HFFc6 (cell line): ENCODE measurements around the gene FAM120A. TPM values are rescaled to one million over a fixed set of nuclear protein-coding genes. Genes with fewer than 3 reads are reported as not detected.

ENCODE experiments used
- DNase-seq: peaks from one replicate; pipeline ENCODE4 v3.0.0-alpha.2; 2018
- H3K27ac Mint-ChIP-seq: 2 replicates; pipeline ENCODE4 v1.8.0; 2020; ENCODE audit warnings: mild to moderate bottlenecking, mixed read lengths
- H3K27me3 Mint-ChIP-seq: 2 replicates; pipeline ENCODE4 v1.8.0; 2021; ENCODE audit warnings: mild to moderate bottlenecking, moderate library complexity, mixed read lengths; ENCODE audit not compliant: insufficient read depth
- H3K36me3 Mint-ChIP-seq: 2 replicates; pipeline ENCODE4 v1.8.0; 2021; ENCODE audit warnings: low read depth, mixed read lengths
- H3K4me1 Mint-ChIP-seq: 2 replicates; pipeline ENCODE4 v1.8.0; 2020; ENCODE audit warnings: low read depth, mixed read lengths
- H3K4me3 Mint-ChIP-seq: 2 replicates; pipeline ENCODE4 v1.8.0; 2020; ENCODE audit warnings: mild to moderate bottlenecking, moderate library complexity, mixed read lengths
- H3K9me3 Mint-ChIP-seq: 2 replicates; pipeline ENCODE4 v1.8.0; 2020; ENCODE audit warnings: mild to moderate bottlenecking, mixed read lengths
- total RNA-seq, 6 experiments: library from RNA; stranded (reverse); fragmentation: NEBNext Ultra II Directional; extraction: Animal tissue kit (Norgen Biotek cat#: 25700); gene quantifications; 2 replicates in 1 of 6; 3 replicates in 5 of 6; pipeline ENCODE4 v1.2.3, GENCODE V29; 2021
- TF ChIP-seq, protein P1 (sequence below): fragments of 200-600 bp; sonication (generic); IDR thresholded peaks from 2 replicates; pipeline ENCODE4 v1.5.0; 2021; ENCODE audit warnings: antibody characterized with exemption, mild to moderate bottlenecking

FAM120A gene
- total RNA-seq, 6 experiments from 2014 or later: 139 to 161 (median 155) TPM

DNA sequence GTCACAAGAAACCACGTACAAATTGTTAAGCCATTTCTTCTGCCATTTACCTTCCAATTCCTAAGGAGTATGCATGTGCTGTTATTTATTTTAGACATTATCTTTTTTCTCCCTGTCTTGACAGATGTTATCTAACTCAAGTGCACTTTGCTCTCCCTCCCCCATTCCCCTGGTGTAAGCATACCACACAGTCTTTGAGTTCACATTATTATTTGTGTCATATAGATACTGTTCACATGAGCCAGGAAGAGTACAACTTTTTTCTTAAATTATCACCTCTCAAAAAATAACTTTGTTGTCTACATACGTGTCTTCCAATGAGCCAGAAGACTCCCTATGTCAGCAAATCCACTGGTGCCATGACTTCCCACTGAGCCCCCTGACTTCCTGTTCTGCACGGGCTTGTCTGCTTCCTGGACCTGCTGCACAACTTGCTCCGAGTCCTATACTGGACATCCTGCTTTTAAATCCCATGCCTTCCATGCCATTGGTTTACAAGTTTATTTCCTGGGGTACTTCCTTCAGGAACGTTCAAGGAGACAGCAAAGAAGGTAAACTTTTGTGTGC lies 19.9 kb upstream of the FAM120A start:
- no peak overlapping the region for H3K27ac Mint-ChIP-seq

DNA sequence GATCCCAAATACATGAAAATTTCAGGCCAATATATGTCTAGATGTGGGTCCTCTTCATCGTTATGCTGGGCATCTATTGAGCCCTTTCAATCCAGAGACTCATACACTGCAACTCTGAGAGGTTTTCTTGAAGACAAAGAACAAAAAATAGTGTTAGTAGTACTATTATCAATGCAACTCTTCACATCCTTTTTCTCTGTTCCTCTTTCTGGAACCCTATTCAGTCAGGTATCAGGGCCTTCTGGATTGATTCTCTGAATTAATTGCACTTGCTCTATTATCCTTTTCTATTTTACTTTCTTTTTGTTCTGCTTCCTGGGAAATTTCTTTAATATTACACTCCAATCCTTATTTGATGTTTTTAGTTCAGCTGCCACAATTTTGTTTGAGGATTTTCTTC lies 18.5 kb upstream of the FAM120A start:
- no peak overlapping the region for H3K27ac Mint-ChIP-seq
- no peaks in the 10 kb centered on the region for H3K36me3 Mint-ChIP-seq
- no peak overlapping the region for H3K4me3 Mint-ChIP-seq
- no peaks in the 10 kb centered on the region for H3K4me1 Mint-ChIP-seq
- H3K27me3 Mint-ChIP-seq: peaks cover 1% of the 10 kb centered on the region
- no peak for DNase-seq
- TF ChIP-seq, protein P1, sequence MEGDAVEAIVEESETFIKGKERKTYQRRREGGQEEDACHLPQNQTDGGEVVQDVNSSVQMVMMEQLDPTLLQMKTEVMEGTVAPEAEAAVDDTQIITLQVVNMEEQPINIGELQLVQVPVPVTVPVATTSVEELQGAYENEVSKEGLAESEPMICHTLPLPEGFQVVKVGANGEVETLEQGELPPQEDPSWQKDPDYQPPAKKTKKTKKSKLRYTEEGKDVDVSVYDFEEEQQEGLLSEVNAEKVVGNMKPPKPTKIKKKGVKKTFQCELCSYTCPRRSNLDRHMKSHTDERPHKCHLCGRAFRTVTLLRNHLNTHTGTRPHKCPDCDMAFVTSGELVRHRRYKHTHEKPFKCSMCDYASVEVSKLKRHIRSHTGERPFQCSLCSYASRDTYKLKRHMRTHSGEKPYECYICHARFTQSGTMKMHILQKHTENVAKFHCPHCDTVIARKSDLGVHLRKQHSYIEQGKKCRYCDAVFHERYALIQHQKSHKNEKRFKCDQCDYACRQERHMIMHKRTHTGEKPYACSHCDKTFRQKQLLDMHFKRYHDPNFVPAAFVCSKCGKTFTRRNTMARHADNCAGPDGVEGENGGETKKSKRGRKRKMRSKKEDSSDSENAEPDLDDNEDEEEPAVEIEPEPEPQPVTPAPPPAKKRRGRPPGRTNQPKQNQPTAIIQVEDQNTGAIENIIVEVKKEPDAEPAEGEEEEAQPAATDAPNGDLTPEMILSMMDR: no peak
- no peaks in the 10 kb centered on the region for H3K9me3 Mint-ChIP-seq

More for the DNA sequence above, 19.9 kb upstream of the FAM120A start:
- Mint-ChIP-seq H3K27me3 (peaks cover 1% of the 10 kb centered on the region), H3K4me3 (no peak overlapping the region), H3K4me1 (no peaks in the 10 kb centered on the region), H3K36me3 (no peaks in the 10 kb centered on the region), H3K9me3 (no peaks in the 10 kb centered on the region)
- no peak for DNase-seq
- TF ChIP-seq, protein P1: no peak

DNA sequence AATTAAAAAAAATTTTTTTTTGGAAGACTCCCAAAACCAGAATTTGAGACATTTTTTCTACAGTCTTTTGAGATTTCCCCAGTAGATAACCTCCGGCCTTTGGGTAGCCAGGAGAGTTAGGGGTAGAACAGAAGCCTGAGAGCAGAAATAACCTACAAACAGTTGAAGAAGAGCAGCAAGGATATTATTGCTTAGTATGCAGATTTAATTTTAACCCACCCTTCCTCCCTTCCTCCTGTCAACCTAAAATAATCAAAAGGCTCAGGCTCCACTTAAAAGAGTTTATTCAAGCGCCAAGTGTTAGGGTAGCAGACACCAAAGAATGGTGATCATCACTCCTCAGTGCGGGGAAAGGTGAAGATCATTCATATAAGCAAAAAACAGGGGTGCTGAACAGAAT lies 17.4 kb upstream of the FAM120A start:
- no peaks in the 10 kb centered on the region for H3K36me3 Mint-ChIP-seq
- H3K27ac Mint-ChIP-seq: no peak overlapping the region
- peaks cover 1% of the 10 kb centered on the region for H3K27me3 Mint-ChIP-seq
- H3K4me1 Mint-ChIP-seq: no peaks in the 10 kb centered on the region
- H3K4me3 Mint-ChIP-seq: no peak overlapping the region
- DNase-seq: no peak
- TF ChIP-seq, protein P1: no peak
- no peaks in the 10 kb centered on the region for H3K9me3 Mint-ChIP-seq

DNA sequence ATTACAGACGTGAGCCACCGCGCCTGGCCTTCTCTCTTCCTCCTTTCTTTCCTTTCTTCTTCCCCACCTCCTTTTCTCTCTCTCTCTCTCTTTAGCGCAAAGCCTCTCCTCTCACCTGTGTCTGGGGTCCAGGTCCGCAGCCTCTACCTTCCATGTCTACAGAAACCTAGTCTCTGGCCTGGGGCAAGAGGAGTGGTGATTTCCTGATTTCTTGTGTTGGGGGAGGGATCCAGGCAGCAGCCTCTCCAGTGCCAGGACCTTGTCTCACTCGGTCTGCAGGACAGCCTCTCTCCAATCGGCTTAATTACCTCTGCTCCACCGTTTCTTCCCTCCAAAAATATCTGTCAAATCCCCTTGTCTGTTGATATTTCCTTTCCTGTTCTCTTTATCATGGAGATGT lies 16.1 kb upstream of the FAM120A start:
- Mint-ChIP-seq H3K36me3 (no peaks in the 10 kb centered on the region), H3K4me1 (no peaks in the 10 kb centered on the region), H3K9me3 (no peaks in the 10 kb centered on the region), H3K27ac (no peak overlapping the region), H3K4me3 (no peak overlapping the region), H3K27me3 (peaks cover 1% of the 10 kb centered on the region)
- TF ChIP-seq, protein P1: no peak
- no peak for DNase-seq

DNA sequence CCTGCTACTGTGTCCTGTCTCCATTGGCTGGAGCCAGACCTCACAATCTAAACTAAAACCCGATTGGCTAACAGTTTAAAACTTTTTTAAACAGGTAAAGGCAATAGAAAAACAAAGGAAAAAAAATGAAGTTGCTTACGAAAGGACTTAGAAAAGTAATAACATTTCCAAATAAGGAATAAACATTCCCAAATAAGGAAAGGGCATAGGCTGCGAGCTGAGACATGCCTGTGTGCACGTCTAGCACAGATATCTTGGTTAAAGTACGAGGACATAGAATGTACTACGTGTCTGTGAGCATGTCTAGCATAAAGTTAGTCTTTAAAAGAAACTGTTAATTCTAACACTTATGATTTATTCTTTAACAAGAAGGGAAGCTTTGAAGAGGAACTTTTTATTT lies 15.3 kb upstream of the FAM120A start:
- H3K4me1 Mint-ChIP-seq: no peaks in the 10 kb centered on the region
- H3K27me3 Mint-ChIP-seq: peaks cover 1% of the 10 kb centered on the region
- no peaks in the 10 kb centered on the region for H3K36me3 Mint-ChIP-seq
- TF ChIP-seq, protein P1: no peak
- H3K27ac Mint-ChIP-seq: no peak overlapping the region
- no peak for DNase-seq
- no peak overlapping the region for H3K4me3 Mint-ChIP-seq
- no peaks in the 10 kb centered on the region for H3K9me3 Mint-ChIP-seq
